ENCODE data around the gene ZSCAN4. TPM values are rescaled to one million over a fixed set of nuclear protein-coding genes. Genes with fewer than 3 reads are reported as not detected.
A peak's percentile ranks its signal among the peaks of the same experiment; 100 is the strongest.

Gene ZSCAN4
- total RNA-seq = under 1 TPM in 3 of 4 donors, not detected in 1; 0.23 to 0.37 (median 0.33) TPM
- polyA plus RNA-seq = 0.16 TPM
- long read RNA-seq, donor 1 = 0 reads
- long read RNA-seq, donor 2 = 0 reads
- long read RNA-seq, donor 3 = 0 reads
- long read RNA-seq, donor 4 = 0 reads

- Histone ChIP-seq H3K4me1 (ENCODE audit: control insufficient read depth, insufficient read depth, low read length) (no peaks in the 10 kb centered on the region), H3K4me3 (ENCODE audit: low read length) (no peak within 1 kb of the TSS), H3K27ac (ENCODE audit: low read length) (no peak within 1 kb of the TSS), H3K27me3 (ENCODE audit: control insufficient read depth, insufficient read depth) (no peaks in the 10 kb centered on the region), H3K9me3 (ENCODE audit: control insufficient read depth, low read length) (no peaks in the 10 kb centered on the region)
- ATAC-seq (no peak), DNase-seq (no peak)
- 90% methylated on average over 2 of the region's 2 CpGs for WGBS
- intact Hi-C loops (cut with DNase I) = no loop called here
These were observed at the start of gene ZSCAN4 for GRCh38 chr19:57668635-57669034. Gene ZSCAN4 (plus strand): TSS chr19:57668935. CDS start chr19:57676146, 7,211 bp downstream.

DNA sequence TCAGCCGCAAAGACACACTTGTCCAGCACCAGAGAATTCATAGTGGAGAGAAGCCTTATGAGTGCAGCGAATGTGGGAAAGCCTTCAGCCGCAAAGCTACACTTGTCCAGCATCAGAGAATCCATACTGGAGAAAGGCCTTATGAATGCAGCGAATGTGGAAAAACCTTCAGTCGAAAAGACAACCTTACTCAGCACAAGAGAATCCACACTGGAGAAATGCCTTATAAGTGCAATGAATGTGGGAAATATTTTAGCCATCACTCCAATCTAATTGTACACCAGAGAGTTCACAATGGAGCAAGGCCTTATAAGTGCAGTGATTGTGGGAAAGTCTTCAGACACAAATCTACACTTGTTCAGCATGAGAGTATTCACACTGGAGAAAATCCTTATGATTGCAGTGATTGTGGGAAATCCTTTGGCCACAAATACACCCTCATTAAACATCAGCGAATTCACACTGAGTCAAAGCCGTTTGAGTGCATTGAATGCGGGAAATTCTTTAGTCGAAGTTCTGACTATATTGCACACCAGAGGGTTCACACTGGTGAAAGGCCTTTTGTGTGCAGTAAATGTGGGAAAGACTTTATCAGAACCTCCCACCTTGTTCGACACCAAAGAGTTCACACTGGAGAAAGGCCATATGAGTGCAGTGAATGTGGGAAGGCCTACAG lies 47.9 kb upstream of the ZSCAN4 start:
- ATAC-seq = no peak
- no peak for DNase-seq
- H3K27me3 ChIP-seq (ENCODE audit: control insufficient read depth, insufficient read depth) = no peaks in the 10 kb centered on the region
- 98% methylated on average over 10 of the region's 10 CpGs for WGBS
- no peaks in the 10 kb centered on the region for H3K4me1 ChIP-seq (ENCODE audit: control insufficient read depth, insufficient read depth, low read length)
- H3K9me3 ChIP-seq (ENCODE audit: control insufficient read depth, low read length) = peaks cover 43% of the 10 kb centered on the region
- H3K27ac ChIP-seq (ENCODE audit: low read length) = no peak overlapping the region
- H3K4me3 ChIP-seq (ENCODE audit: low read length) = peak overlapping the region; percentile 31
- intact Hi-C loops (cut with DNase I) = no loop called here

DNA sequence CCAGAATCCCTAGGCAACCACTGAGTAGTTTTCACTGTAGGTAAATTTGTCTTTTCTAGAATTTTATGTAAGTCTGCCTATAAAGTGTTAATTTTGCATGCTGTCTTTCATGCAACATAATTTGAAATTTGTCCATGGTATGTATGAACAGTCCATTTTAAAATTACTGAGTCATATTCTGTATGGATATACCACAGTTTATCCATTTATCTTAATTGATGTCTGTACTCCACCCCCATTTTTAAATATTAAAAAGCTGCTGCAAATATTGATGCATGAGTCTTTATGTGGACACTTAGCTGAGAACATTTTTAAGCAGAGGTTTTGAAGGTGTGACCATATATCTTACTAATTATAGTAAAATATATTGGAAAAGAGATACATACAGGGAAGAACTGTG lies 45.6 kb upstream of the ZSCAN4 start:
- peaks cover 38% of the 10 kb centered on the region for H3K9me3 ChIP-seq (ENCODE audit: control insufficient read depth, low read length)
- DNase-seq (no peak), ATAC-seq (no peak)
- H3K27ac ChIP-seq (ENCODE audit: low read length) = no peak overlapping the region
- H3K27me3 ChIP-seq (ENCODE audit: control insufficient read depth, insufficient read depth) = no peaks in the 10 kb centered on the region
- no peaks in the 10 kb centered on the region for H3K4me1 ChIP-seq (ENCODE audit: control insufficient read depth, insufficient read depth, low read length)
- no peak overlapping the region for H3K4me3 ChIP-seq (ENCODE audit: low read length)
- intact Hi-C loops (cut with DNase I) = no loop called here

GRCh38 chr19:57632987-57633831 lies 35.5 kb upstream of the ZSCAN4 start, which contains the start of gene ZNF211:
Gene ZNF211 (plus strand): TSS chr19:57633168. CDS start chr19:57633347, 179 bp downstream.
- intact Hi-C loops (cut with DNase I) = no loop called here
- peak within 1 kb of the TSS; percentile 36 for H3K27ac ChIP-seq (ENCODE audit: low read length)
- H3K27me3 ChIP-seq (ENCODE audit: control insufficient read depth, insufficient read depth) = no peaks in the 10 kb centered on the region
- DNase-seq (peak; percentile 95 to 98 (median 97)), ATAC-seq (peak; percentile 100)
- WGBS = under 1% methylated on average over 59 of the region's 59 CpGs
- peaks cover 6% of the 10 kb centered on the region for H3K4me1 ChIP-seq (ENCODE audit: control insufficient read depth, insufficient read depth, low read length)
- H3K9me3 ChIP-seq (ENCODE audit: control insufficient read depth, low read length) = peaks cover 2% of the 10 kb centered on the region
- H3K4me3 ChIP-seq (ENCODE audit: low read length) = peak within 1 kb of the TSS; percentile 68

DNA sequence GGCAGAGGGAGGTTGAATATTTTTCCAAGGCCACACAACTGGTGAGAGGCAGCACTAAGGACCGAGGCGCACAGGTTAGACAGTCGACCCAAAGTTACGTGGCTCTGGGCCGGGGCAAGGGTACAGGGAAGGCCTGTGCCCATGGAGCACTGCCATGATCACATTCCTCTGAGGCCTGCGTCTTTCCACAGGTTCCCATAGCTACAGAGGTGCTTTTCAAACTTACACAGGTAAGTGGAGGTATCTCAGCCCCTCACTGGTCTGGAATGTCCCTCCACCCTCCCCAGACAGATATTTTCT lies 35.0 kb upstream of the ZSCAN4 start:
- no peaks in the 10 kb centered on the region for H3K27me3 ChIP-seq (ENCODE audit: control insufficient read depth, insufficient read depth)
- peaks cover 6% of the 10 kb centered on the region for H3K4me1 ChIP-seq (ENCODE audit: control insufficient read depth, insufficient read depth, low read length)
- no peak overlapping the region for H3K27ac ChIP-seq (ENCODE audit: low read length)
- DNase-seq (peak in 2 of 3 donors; percentile 32 to 44), ATAC-seq (peak; percentile 34 to 44)
- H3K4me3 ChIP-seq (ENCODE audit: low read length) = peak overlapping the region; percentile 68
- intact Hi-C loops (cut with DNase I) = no loop called here
- H3K9me3 ChIP-seq (ENCODE audit: control insufficient read depth, low read length) = peaks cover 2% of the 10 kb centered on the region
- WGBS = 41% methylated on average over 6 of the region's 6 CpGs

DNA sequence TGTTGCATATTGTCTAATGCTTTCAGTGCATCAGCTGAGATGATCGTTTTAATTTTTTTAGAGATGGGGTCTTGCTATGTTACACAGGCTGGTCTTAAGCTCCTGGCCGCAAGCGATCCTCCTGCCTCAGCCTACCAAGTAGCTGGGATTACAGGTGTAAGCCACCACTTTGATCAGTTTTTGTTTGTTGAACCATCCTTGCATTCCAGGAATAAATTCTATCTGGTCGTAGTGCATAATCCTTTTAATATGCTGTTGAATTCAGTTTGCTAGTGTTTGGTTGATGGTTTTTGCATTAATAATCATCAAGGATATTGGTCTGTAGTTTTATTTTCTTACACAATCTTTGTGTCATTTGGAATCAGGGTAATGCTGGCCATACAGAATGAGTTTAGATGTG lies 31.4 kb upstream of the ZSCAN4 start:
- no peak for DNase-seq
- Histone ChIP-seq H3K27me3 (ENCODE audit: control insufficient read depth, insufficient read depth) (no peaks in the 10 kb centered on the region), H3K4me1 (ENCODE audit: control insufficient read depth, insufficient read depth, low read length) (peaks cover 6% of the 10 kb centered on the region), H3K27ac (ENCODE audit: low read length) (no peak overlapping the region), H3K9me3 (ENCODE audit: control insufficient read depth, low read length) (peaks cover 18% of the 10 kb centered on the region), H3K4me3 (ENCODE audit: low read length) (no peak overlapping the region)
- intact Hi-C loops (cut with DNase I) = no loop called here
- ATAC-seq = no peak
- WGBS = 97% methylated on average over 4 of the region's 4 CpGs

DNA sequence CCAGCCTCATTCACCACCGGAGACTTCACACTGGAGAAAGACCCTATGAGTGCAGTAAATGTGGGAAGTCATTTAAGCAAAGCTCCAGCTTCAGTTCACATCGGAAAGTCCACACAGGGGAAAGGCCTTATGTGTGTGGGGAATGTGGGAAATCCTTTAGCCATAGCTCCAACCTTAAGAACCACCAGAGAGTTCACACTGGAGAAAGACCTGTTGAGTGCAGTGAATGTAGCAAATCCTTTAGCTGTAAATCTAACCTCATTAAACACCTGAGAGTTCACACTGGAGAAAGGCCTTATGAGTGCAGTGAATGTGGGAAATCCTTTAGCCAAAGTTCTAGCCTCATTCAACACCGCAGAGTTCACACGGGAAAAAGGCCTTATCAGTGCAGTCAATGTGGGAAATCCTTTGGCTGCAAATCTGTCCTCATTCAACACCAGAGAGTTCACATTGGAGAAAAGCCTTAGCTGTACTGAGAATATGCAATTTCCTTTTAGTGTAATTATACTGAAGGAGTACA lies 27.0 kb upstream of the ZSCAN4 start:
- DNase-seq = no peak
- Histone ChIP-seq H3K4me3 (ENCODE audit: low read length) (no peak overlapping the region), H3K4me1 (ENCODE audit: control insufficient read depth, insufficient read depth, low read length) (no peaks in the 10 kb centered on the region), H3K9me3 (ENCODE audit: control insufficient read depth, low read length) (peaks cover 18% of the 10 kb centered on the region), H3K27me3 (ENCODE audit: control insufficient read depth, insufficient read depth) (no peaks in the 10 kb centered on the region), H3K27ac (ENCODE audit: low read length) (no peak overlapping the region)
- intact Hi-C loops (cut with DNase I) = no loop called here
- WGBS = 96% methylated on average over 4 of the region's 4 CpGs
- no peak for ATAC-seq

- intact Hi-C loops (cut with DNase I) = no loop called here
- Histone ChIP-seq H3K4me1 (ENCODE audit: control insufficient read depth, insufficient read depth, low read length) (no peaks in the 10 kb centered on the region), H3K27me3 (ENCODE audit: control insufficient read depth, insufficient read depth) (no peaks in the 10 kb centered on the region), H3K9me3 (ENCODE audit: control insufficient read depth, low read length) (peaks cover 16% of the 10 kb centered on the region), H3K4me3 (ENCODE audit: low read length) (no peak overlapping the region), H3K27ac (ENCODE audit: low read length) (no peak overlapping the region)
- WGBS = 80% methylated on average over 4 of the region's 4 CpGs
- DNase-seq (no peak), ATAC-seq (no peak)
These were observed 26.2 kb upstream of the ZSCAN4 start for GRCh38 chr19:57642396-57643046.

- H3K27ac ChIP-seq (ENCODE audit: low read length) = no peak overlapping the region
- ATAC-seq (no peak), DNase-seq (no peak)
- no peaks in the 10 kb centered on the region for H3K4me1 ChIP-seq (ENCODE audit: control insufficient read depth, insufficient read depth, low read length)
- peaks cover 16% of the 10 kb centered on the region for H3K9me3 ChIP-seq (ENCODE audit: control insufficient read depth, low read length)
- H3K27me3 ChIP-seq (ENCODE audit: control insufficient read depth, insufficient read depth) = no peaks in the 10 kb centered on the region
- H3K4me3 ChIP-seq (ENCODE audit: low read length) = no peak overlapping the region
- intact Hi-C loops (cut with DNase I) = no loop called here
These were observed 25.0 kb upstream of the ZSCAN4 start for GRCh38 chr19:57643734-57644133.

DNA sequence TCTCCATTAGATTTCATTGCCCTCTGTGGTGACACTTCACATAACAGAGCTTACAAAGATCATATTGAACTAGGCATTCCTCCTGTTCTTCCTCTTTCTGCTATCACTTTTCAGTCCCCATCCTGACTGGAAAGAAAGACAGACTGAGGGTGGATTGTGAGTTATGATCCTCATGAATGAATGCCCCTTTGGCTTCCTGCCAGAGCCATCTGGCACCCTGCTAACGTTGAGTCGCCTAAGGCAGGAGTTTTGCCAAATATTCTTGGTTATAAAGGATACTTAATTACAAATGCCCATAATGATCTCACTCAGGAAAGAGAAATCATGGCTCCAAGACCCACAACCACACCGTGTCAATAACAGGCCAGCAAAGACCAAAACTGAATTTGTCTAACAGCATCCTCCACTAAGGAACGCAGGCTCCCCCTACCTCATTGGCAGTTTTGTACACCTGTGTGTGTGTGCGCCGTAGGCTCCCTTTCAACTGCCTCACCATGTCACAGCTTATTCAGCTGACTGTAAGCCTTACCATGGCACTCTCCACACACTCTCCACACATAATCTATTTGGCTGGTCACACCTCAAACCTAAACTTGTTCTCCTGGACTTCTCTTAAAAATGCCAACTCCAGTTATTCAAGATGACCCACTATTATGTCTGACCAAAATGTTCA lies 20.3 kb upstream of the ZSCAN4 start:
- ATAC-seq (no peak), DNase-seq (no peak)
- no peaks in the 10 kb centered on the region for H3K9me3 ChIP-seq (ENCODE audit: control insufficient read depth, low read length)
- no peak overlapping the region for H3K27ac ChIP-seq (ENCODE audit: low read length)
- intact Hi-C loops (cut with DNase I) = no loop called here
- no peaks in the 10 kb centered on the region for H3K4me1 ChIP-seq (ENCODE audit: control insufficient read depth, insufficient read depth, low read length)
- no peaks in the 10 kb centered on the region for H3K27me3 ChIP-seq (ENCODE audit: control insufficient read depth, insufficient read depth)
- no peak overlapping the region for H3K4me3 ChIP-seq (ENCODE audit: low read length)
- WGBS = 60% methylated on average over 6 of the region's 6 CpGs

Measured in right cardiac atrium (tissue), 5 donors.